WERI-Rb-1 (cell line): ENCODE measurements around the gene SNX19.
"Not testable (repeated sequence)": the region's sequence is repeated elsewhere in the genome, so short reads cannot be mapped to it uniquely, and the experiment has no call there.

Experiments
- DNase-seq: peaks from one replicate; pipeline ENCODE4 v3.0.0-alpha.2; 2020
- H3K27ac ChIP-seq: fragments of 250-450 bp; sonication (Bioruptor Pico); 2 replicates; pipeline ENCODE4 v1.5.1; 2020; ENCODE audit warnings: mild to moderate bottlenecking, moderate library complexity
- H3K27me3 ChIP-seq: fragments of 250-450 bp; sonication (Bioruptor Pico); 2 replicates; pipeline ENCODE4 v1.5.1; 2021; ENCODE audit warnings: mild to moderate bottlenecking, low read depth, moderate library complexity; ENCODE audit not compliant: insufficient read depth, severe bottlenecking
- H3K36me3 ChIP-seq: fragments of 250-450 bp; sonication (Bioruptor Pico); 2 replicates; pipeline ENCODE4 v1.5.1; 2020; ENCODE audit warnings: mild to moderate bottlenecking, moderate library complexity
- H3K4me3 ChIP-seq: 2 replicates; pipeline ENCODE4 v1.5.1; 2011; ENCODE audit warnings: low read depth, mild to moderate bottlenecking, control low read depth, low read length
- H3K9me3 ChIP-seq: fragments of 250-450 bp; sonication (Bioruptor Pico); 2 replicates; pipeline ENCODE4 v1.5.1; 2021; ENCODE audit warnings: mild to moderate bottlenecking, moderate library complexity; ENCODE audit not compliant: severe bottlenecking
- CTCF ChIP-seq: IDR thresholded peaks from 2 replicates; pipeline ENCODE4 v1.5.1; 2011; ENCODE audit warnings: low read depth, mild to moderate bottlenecking, control low read depth, inconsistent platforms, low read length

The SNX19 gene

GRCh38 chr11:130865091-130865773, 51.0 kb downstream of the SNX19 start:
- Histone ChIP-seq H3K27ac (no peak overlapping the region), H3K36me3 (no peaks in the 10 kb centered on the region), H3K9me3 (no peaks in the 10 kb centered on the region), H3K4me3 (no peak overlapping the region), H3K27me3 (no peaks in the 10 kb centered on the region)
- no peak for TF ChIP-seq CTCF
- DNase-seq: no peak

- no peaks in the 10 kb centered on the region for H3K36me3 ChIP-seq
- H3K9me3 ChIP-seq: no peaks in the 10 kb centered on the region
- H3K4me3 ChIP-seq: no peak overlapping the region
- H3K27ac ChIP-seq: no peak overlapping the region
- no peaks in the 10 kb centered on the region for H3K27me3 ChIP-seq
- peak; percentile 89 for DNase-seq
- peak; percentile 98 for TF ChIP-seq CTCF
Measured at GRCh38 chr11:130861902-130862860, 54.1 kb downstream of the SNX19 start.

GRCh38 chr11:130861283-130861682, 55.0 kb downstream of the SNX19 start:
- no peak for TF ChIP-seq CTCF
- Histone ChIP-seq H3K27ac (no peak overlapping the region), H3K36me3 (no peaks in the 10 kb centered on the region), H3K9me3 (peaks cover 3% of the 10 kb centered on the region), H3K27me3 (no peaks in the 10 kb centered on the region), H3K4me3 (no peak overlapping the region)
- no peak for DNase-seq

- Histone ChIP-seq H3K9me3 (peaks cover 3% of the 10 kb centered on the region), H3K27ac (no peak overlapping the region), H3K36me3 (no peaks in the 10 kb centered on the region), H3K4me3 (no peak overlapping the region), H3K27me3 (no peaks in the 10 kb centered on the region)
- DNase-seq: no peak
- no peak for TF ChIP-seq CTCF
Measured at GRCh38 chr11:130859886-130860285, 56.4 kb downstream of the SNX19 start.

GRCh38 chr11:130858215-130858614, 58.1 kb downstream of the SNX19 start:
- Histone ChIP-seq H3K4me3 (no peak overlapping the region), H3K36me3 (no peaks in the 10 kb centered on the region), H3K27ac (no peak overlapping the region), H3K27me3 (no peaks in the 10 kb centered on the region), H3K9me3 (peaks cover 3% of the 10 kb centered on the region)
- no peak for DNase-seq
- TF ChIP-seq CTCF: no peak

- H3K27ac ChIP-seq, H3K4me3 ChIP-seq, H3K9me3 ChIP-seq, H3K27me3 ChIP-seq, DNase-seq, H3K36me3 ChIP-seq: not testable (repeated sequence)
Measured at GRCh38 chr11:130855707-130856106, 60.6 kb downstream of the SNX19 start.
